GM21717 (cell line): Measurements from ENCODE around the gene PATJ.
"Not testable (repeated sequence)": the region's sequence is repeated elsewhere in the genome, so short reads cannot be mapped to it uniquely, and the experiment has no call there.

Experiments
- ATAC-seq: cut with Tn5 transposase; IDR thresholded peaks from one replicate; pipeline ENCODE4 v1.9.1; 2021; ENCODE audit warnings: mild to moderate bottlenecking, moderate library complexity; ENCODE audit not compliant: unreplicated experiment

PATJ gene, protein sequence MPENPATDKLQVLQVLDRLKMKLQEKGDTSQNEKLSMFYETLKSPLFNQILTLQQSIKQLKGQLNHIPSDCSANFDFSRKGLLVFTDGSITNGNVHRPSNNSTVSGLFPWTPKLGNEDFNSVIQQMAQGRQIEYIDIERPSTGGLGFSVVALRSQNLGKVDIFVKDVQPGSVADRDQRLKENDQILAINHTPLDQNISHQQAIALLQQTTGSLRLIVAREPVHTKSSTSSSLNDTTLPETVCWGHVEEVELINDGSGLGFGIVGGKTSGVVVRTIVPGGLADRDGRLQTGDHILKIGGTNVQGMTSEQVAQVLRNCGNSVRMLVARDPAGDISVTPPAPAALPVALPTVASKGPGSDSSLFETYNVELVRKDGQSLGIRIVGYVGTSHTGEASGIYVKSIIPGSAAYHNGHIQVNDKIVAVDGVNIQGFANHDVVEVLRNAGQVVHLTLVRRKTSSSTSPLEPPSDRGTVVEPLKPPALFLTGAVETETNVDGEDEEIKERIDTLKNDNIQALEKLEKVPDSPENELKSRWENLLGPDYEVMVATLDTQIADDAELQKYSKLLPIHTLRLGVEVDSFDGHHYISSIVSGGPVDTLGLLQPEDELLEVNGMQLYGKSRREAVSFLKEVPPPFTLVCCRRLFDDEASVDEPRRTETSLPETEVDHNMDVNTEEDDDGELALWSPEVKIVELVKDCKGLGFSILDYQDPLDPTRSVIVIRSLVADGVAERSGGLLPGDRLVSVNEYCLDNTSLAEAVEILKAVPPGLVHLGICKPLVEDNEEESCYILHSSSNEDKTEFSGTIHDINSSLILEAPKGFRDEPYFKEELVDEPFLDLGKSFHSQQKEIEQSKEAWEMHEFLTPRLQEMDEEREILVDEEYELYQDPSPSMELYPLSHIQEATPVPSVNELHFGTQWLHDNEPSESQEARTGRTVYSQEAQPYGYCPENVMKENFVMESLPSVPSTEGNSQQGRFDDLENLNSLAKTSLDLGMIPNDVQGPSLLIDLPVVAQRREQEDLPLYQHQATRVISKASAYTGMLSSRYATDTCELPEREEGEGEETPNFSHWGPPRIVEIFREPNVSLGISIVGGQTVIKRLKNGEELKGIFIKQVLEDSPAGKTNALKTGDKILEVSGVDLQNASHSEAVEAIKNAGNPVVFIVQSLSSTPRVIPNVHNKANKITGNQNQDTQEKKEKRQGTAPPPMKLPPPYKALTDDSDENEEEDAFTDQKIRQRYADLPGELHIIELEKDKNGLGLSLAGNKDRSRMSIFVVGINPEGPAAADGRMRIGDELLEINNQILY (N-terminal part only)

GRCh38 chr1:61741711-61742619 is at the start of gene PATJ:
Gene PATJ (plus strand): TSS chr1:61742480. CDS start chr1:61762893, 20,413 bp downstream.
- ATAC-seq = peak; percentile 87

GRCh38 chr1:61699911-61700851 is 42.1 kb upstream of the PATJ start:
- no peak for ATAC-seq

DNA sequence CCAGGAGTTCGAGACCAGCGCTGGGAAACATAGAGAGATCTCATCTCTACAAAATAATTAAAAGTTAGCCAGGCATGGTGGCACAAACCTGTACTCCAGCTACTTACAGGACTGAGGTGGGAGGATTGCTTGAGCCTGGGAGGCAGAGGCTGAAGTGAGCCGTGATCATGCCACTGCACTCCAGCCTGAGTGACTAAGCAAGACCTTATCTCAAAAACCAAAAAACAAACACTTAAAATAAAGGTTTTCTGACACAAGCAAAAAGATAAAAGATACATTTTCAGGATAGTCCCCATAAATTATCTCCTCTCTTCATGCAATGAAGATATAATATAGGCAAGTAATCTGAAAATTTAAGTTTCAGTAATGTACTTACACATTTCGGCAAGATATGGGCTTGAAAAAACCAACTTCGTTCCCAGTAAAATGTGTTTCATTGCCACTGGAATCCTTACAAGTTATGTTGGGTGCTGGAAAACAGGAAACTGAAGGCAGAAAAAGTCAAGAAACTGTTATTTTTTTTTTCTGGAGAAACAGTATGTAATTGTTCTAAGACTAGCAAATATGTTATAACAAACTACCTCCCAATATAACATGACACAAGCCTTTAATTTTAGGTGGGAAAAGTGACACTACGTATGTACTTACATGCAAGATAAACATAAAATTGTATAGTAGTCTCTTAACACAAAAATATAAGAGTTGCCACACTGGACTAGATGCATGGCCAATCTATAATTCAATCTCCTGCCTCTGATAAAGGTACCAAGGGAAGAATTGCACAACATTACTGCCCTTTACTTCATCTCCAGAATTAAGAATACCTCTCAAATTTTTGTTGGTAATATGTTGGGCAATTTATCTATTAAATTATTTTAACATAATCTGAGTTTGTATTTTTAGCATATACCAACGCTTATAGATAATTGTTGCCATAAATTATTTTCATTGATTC is 33.0 kb upstream of the PATJ start:
- ATAC-seq = no peak

DNA sequence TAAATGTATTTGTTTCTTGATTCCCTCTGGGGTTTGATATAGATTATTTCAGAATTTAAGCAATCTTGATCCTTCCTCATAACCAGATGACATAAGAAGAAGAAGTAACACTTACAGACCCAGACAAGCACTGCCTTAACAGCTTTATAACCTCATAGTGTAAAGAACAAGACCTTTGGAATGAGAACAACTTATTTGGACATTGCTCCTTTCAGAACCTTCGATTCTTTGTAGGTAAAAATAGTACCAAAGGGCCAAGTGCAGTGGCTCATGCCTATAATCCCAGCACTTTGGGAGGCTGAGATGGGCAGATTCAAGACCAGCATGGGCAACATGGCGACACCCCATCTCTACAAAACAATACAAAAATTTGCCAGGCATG is 32.4 kb upstream of the PATJ start:
- no peak for ATAC-seq

- not testable (repeated sequence) for ATAC-seq
These were observed 31.0 kb upstream of the PATJ start for GRCh38 chr1:61711257-61711656.

DNA sequence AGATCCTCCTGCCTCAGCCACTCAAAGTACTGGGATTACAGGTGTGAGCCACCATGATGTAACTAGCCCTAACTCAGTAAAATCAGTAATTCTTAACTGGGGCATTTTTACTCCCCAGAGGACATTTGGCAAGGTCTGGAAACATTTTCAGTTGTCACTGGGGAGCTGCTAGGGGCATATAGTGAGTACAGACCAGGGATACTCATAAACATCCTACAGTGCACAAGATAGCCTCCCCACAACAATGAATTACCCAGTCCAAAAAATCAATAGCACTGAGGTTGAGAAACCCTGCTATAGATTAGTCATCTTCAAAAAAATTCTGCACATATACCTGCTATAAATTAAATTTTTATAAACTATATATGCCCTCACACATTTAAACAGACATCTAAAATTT is 30.3 kb upstream of the PATJ start:
- ATAC-seq = no peak

- not testable (repeated sequence) for ATAC-seq
These were observed 23.1 kb upstream of the PATJ start for GRCh38 chr1:61718996-61719663.

- ATAC-seq = no peak
These were observed 17.8 kb upstream of the PATJ start for GRCh38 chr1:61724506-61724812.

GRCh38 chr1:61724813-61725694 is 17.2 kb upstream of the PATJ start, which contains the start of gene TM2D1:
Gene TM2D1 (minus strand): TSS chr1:61725141. CDS start chr1:61725120, 21 bp downstream.
- ATAC-seq = peak; percentile 100

DNA sequence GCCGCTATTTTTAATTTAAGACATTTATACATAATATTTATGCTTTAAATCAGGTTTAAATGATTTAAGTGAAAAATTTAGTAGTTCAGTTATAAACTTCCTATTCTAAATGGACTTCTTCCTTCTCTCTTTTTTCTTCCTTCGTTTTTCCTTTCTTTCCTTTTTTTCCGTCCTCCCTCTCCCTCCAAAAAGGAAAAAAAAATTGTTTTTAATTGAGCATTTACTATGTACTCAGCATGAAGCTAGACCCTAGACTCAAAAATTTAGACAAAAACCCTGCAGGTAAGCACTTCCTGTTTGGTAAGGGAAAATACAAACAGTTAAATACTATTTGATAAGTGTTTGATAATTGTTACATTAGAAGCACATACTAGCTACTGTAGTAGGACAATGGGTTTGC is 14.7 kb upstream of the PATJ start:
- ATAC-seq = no peak

GRCh38 chr1:61730679-61731078 is 11.6 kb upstream of the PATJ start:
- ATAC-seq = not testable (repeated sequence)

DNA sequence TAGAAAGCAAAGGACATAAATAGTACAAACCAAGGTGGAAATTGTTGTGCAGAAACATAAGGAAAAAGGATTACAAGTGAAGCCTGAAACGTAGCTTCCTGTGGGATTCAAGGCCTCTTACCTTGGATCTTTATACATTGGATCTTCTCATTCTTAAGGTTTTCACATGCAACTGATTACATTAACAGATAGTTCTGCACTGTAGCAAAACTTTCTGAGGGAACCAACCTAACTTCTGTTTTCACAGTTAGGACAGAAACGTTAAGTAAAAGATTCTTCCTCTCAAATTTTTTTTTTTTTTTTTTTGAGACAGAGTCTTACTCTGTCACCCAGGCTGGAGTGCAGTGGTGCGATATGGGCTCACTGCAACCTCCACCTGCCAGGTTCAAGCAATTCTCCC is 9.6 kb upstream of the PATJ start:
- ATAC-seq = no peak

- no peak for ATAC-seq
These were observed 1.3 kb upstream of the PATJ start for GRCh38 chr1:61740751-61741700.

DNA sequence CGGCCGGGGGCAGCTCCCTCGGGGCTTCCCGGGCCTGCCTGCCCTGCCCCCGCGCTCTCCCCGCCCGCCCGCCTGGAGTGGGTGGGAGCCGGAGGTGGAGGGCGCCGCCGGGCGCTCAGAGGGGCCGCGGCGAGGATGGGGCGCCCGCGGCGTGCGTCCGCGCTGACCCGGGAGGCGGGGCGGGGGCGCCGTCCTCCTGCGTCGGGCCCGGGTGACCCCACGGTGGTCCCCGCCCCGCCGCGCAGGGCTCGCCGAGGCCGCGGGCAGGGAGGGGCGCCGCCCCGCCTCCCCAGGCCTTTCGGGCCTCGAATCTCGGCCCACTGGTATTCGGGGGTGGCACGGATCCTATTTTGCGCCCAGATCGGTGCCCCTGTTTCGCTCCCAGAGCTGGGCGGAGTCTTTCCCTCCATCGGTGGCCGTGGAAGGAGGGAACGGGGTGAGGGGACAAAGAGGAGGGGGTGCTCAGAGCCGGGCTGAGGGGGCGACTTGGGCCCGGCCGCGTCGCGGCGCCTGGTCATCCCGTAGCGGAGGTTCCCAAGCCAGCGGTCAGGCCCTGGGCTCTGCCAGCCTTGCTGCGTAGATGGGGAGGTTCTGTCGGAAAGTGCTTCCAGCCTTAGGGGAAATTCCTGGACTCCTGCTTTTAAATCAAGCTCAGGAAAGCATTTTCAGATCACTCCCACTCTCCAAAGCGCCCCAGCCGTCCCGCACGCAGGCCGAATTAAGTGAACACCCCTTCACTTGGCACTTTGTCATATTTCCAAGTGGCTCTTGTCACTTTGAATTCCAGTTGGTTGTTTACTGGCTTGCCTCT is 545 bp downstream of the PATJ start:
- ATAC-seq = peak; percentile 75

- no peak for ATAC-seq
These were observed 1.1 kb downstream of the PATJ start for GRCh38 chr1:61743431-61743705.
